HT1080 (cell line): Measurements from ENCODE around the gene UTRN. TPM values are rescaled to one million over a fixed set of nuclear protein-coding genes. Genes with fewer than 3 reads are reported as not detected.
A peak's percentile ranks its signal among the peaks of the same experiment; 100 is the strongest.

ENCODE experiments used
- DNase-seq: peaks from one replicate; pipeline ENCODE4 v3.0.0-alpha.2; 2015; ENCODE audit warnings: low read depth
- total RNA-seq: library from RNA; depleted of rRNA; stranded (reverse); fragments of >200 nt; shearing (Covaris generic); gene quantifications from 2 replicates; pipeline ENCODE4 v1.2.3, GENCODE V29; 2014

The UTRN gene
- total RNA-seq, 1 experiment from 2014 or later, result 34.3 TPM

GRCh38 chr6:144283646-144284477 is 1.3 kb upstream of the UTRN start:
- no peak for DNase-seq

- no peak for DNase-seq
Measured at GRCh38 chr6:144284478-144284782, 705 bp upstream of the UTRN start.

GRCh38 chr6:144285548-144285797 is 338 bp downstream of the UTRN start:
- no peak for DNase-seq

GRCh38 chr6:144285798-144286502 is 815 bp downstream of the UTRN start:
- DNase-seq, result peak; percentile 60

- DNase-seq, result peak; percentile 86
Measured at GRCh38 chr6:144286503-144287393, 1.6 kb downstream of the UTRN start.

- no peak for DNase-seq
Measured at GRCh38 chr6:144289006-144289405, 3.9 kb downstream of the UTRN start.

- DNase-seq, result no peak
Measured at GRCh38 chr6:144292372-144292771, 7.2 kb downstream of the UTRN start.

- peak; percentile 83 for DNase-seq
Measured at GRCh38 chr6:144294016-144294415, 8.9 kb downstream of the UTRN start.

- no peak for DNase-seq
Measured at GRCh38 chr6:144295211-144295610, 10.1 kb downstream of the UTRN start.

- no peak for DNase-seq
Measured at GRCh38 chr6:144295981-144296767, 11.0 kb downstream of the UTRN start.

GRCh38 chr6:144296973-144297372 is 11.8 kb downstream of the UTRN start:
- no peak for DNase-seq

- DNase-seq, result no peak
Measured at GRCh38 chr6:144297511-144298100, 12.5 kb downstream of the UTRN start.

GRCh38 chr6:144298194-144298593 is 13.1 kb downstream of the UTRN start:
- DNase-seq, result no peak

GRCh38 chr6:144298916-144299315 is 13.8 kb downstream of the UTRN start:
- DNase-seq, result no peak

GRCh38 chr6:144302701-144303372 is 17.7 kb downstream of the UTRN start:
- DNase-seq, result no peak

GRCh38 chr6:144304223-144304848 is 19.2 kb downstream of the UTRN start:
- DNase-seq, result no peak

GRCh38 chr6:144305567-144305966 is 20.4 kb downstream of the UTRN start:
- no peak for DNase-seq

- peak; percentile 73 for DNase-seq
Measured at GRCh38 chr6:144305985-144306384, 20.9 kb downstream of the UTRN start.

- no peak for DNase-seq
Measured at GRCh38 chr6:144307880-144308279, 22.7 kb downstream of the UTRN start.

- no peak for DNase-seq
Measured at GRCh38 chr6:144310765-144311164, 25.6 kb downstream of the UTRN start.
